Neural crest cell (in vitro differentiated cells): ENCODE results near the gene GMPPB. TPM values are rescaled to one million over a fixed set of nuclear protein-coding genes. Genes with fewer than 3 reads are reported as not detected.
"Not testable (repeated sequence)": the region's sequence is repeated elsewhere in the genome, so short reads cannot be mapped to it uniquely, and the experiment has no call there.

ENCODE experiments used
- DNase-seq: peaks from one replicate; pipeline ENCODE4 v3.0.0; 2021; ENCODE audit warnings: low read depth, mixed read lengths, low spot score
- H3K27ac Mint-ChIP-seq: one replicate; pipeline ENCODE4 v1.8.0; 2021; ENCODE audit warnings: mild to moderate bottlenecking, mixed read lengths; ENCODE audit not compliant: unreplicated experiment
- H3K27me3 Mint-ChIP-seq: 2 replicates; pipeline ENCODE4 v1.8.0; 2021; ENCODE audit warnings: low read depth, mild to moderate bottlenecking, mixed read lengths
- H3K36me3 Mint-ChIP-seq: 2 replicates; pipeline ENCODE4 v1.8.0; 2021; ENCODE audit warnings: low read depth, mild to moderate bottlenecking, mixed read lengths
- H3K4me1 Mint-ChIP-seq: 2 replicates; pipeline ENCODE4 v1.8.0; 2021; ENCODE audit warnings: mixed read lengths
- H3K4me3 Mint-ChIP-seq: one replicate; pipeline ENCODE4 v1.8.0; 2021; ENCODE audit warnings: mild to moderate bottlenecking, mixed read lengths
- H3K9me3 Mint-ChIP-seq: 2 replicates; pipeline ENCODE4 v1.8.0; 2021; ENCODE audit warnings: mixed read lengths
- total RNA-seq: library from RNA; stranded (reverse); gene quantifications from 2 replicates; pipeline ENCODE4 v1.2.1, GENCODE V29; 2021
- TF ChIP-seq, protein P1 (sequence below): fragments of 200-600 bp; sonication (generic); conservative IDR thresholded peaks from 2 replicates; pipeline ENCODE4 v1.5.0; 2021; ENCODE audit warnings: antibody characterized with exemption, mild to moderate bottlenecking

GMPPB gene
- total RNA-seq, 1 donor from 2014 or later = 46.1 TPM

DNA sequence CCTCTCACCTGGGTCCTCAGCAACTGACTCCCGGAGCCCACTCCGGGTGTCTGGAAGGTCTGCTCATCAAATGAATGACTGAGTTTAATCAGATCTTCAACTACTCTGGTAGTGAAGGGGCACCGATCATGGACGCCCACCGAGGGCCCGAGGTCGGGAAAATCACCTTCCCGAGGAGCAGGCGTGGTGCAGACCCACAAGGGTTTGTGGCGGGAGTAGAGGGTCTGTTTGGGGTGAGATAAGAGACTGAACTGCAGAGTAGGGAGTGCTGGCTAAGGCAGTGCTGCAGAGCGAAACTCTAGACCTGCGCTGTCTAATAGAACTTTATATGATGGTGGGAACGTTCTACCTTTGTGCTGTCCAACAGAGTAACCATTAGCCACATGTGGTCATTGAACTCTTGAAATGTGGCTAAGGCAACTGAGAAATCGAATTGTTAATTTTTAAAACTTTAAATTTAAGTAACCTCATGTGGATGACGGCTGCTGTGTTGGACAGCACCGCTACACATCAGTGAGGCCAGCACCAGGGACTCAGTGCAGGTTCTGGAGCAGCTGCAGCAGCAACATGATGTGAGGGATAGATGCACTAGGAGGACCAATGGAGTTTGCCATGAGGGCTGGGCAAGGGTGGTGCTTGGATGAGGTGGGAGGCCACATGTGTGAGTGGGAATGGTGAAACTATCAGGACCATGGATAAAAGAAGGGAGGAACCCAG lies 33.7 kb downstream of the GMPPB start:
- H3K4me3 Mint-ChIP-seq = peak overlapping the region; percentile 97
- H3K27me3 Mint-ChIP-seq = peaks cover 18% of the 10 kb centered on the region
- H3K9me3 Mint-ChIP-seq, DNase-seq, H3K36me3 Mint-ChIP-seq: not testable (repeated sequence)
- peak overlapping the region; percentile 50 for H3K27ac Mint-ChIP-seq
- H3K4me1 Mint-ChIP-seq = peaks cover 25% of the 10 kb centered on the region

DNA sequence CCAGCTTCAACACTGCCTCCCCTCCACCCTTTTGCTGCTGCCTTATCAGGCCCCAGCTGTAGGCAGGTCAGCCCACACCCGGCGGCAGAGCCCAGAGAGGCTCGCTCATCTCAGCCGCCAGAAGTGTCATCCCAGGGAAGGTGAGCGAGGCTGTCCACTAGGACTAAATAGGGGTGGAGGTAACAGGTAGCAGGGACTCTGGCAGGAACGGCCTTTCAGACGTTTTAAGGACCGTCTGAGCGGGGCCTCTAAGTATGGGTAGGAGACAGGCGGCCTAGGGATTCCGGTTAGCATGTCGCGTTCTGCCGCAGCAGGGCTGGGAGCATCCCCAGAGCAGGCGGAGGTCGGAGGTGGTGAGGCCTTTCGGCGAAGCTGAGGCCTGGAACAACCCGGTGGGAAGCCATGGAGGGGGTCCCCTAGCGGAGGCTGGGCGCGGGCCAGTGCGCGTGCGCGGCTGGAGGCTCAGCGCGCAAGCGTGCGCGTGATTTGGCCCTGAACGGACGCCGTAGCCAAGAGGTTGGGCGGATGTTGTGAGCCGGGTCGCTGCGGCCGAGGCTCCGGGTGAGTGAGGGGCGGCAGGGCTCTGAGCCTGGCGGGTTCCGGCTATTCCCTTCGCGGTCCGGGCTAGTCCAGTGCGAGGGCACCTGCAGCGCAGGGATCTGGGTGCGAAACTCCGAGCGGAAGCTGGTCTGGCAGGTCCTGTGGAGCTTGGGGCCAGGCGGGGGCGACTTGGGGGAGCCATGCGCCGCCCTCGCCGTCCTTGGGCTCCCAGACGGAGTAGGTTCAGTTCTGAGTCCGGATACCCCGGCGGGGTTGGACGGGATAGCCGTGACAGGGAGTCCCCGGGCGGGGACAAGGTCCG lies 34.5 kb downstream of the GMPPB start, which contains the start of the genes MST1 and RNF123:
TSS of gene MST1 (minus strand) at position 429 of the 862 bp plus-strand sequence. CDS start 783 bp downstream, outside the sequence.
TSS of gene RNF123 (plus strand) at position 512 of the 862 bp plus-strand sequence. CDS start 1,609 bp downstream, outside the sequence.
- H3K4me3 Mint-ChIP-seq = peak within 1 kb of the TSS; percentile 97
- TF ChIP-seq, protein P1, sequence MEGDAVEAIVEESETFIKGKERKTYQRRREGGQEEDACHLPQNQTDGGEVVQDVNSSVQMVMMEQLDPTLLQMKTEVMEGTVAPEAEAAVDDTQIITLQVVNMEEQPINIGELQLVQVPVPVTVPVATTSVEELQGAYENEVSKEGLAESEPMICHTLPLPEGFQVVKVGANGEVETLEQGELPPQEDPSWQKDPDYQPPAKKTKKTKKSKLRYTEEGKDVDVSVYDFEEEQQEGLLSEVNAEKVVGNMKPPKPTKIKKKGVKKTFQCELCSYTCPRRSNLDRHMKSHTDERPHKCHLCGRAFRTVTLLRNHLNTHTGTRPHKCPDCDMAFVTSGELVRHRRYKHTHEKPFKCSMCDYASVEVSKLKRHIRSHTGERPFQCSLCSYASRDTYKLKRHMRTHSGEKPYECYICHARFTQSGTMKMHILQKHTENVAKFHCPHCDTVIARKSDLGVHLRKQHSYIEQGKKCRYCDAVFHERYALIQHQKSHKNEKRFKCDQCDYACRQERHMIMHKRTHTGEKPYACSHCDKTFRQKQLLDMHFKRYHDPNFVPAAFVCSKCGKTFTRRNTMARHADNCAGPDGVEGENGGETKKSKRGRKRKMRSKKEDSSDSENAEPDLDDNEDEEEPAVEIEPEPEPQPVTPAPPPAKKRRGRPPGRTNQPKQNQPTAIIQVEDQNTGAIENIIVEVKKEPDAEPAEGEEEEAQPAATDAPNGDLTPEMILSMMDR = peak; percentile 50
- H3K27ac Mint-ChIP-seq = peak within 1 kb of the TSS; percentile 98
- peaks cover 25% of the 10 kb centered on the region for H3K4me1 Mint-ChIP-seq
- peaks cover 18% of the 10 kb centered on the region for H3K27me3 Mint-ChIP-seq
- no peaks in the 10 kb centered on the region for H3K9me3 Mint-ChIP-seq
- H3K36me3 Mint-ChIP-seq = no peaks in the 10 kb centered on the region
- DNase-seq = peak; percentile 96

DNA sequence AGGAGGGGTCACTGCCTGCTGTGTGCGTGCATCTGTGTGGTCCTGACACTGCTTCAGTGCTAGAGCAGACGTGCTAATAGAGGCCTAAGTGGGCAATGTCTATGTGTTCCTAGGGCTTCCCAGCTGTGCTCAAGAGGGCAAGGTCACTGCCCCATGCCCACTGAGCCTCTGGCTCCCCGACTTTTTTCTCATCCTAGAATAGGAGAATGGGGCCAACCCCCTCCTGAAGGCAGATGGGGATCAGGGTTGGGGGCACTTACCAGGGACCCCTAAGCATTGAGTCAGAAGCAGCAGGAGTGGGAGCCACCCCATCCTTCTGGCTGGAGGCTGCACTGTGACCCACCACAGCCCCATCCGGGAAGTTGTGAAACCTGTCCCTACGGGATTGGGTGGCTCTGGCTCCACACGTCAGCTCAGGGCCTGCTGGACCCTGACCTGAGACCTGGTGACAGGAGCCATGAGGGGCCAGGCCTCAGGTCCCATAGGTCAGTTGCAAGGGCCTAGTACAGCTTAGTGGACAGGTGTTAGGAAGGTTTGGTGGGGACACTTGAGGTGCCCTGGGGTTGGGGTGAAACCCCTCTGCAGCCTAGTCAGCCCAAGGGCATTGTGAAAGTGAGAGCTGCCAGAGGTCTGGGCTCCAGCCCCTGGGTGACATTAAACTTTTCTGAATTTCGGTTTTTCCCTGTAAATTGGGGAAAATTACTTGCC lies 35.3 kb downstream of the GMPPB start:
- Mint-ChIP-seq H3K27ac (peak overlapping the region; percentile 75), H3K4me3 (peak overlapping the region; percentile 97), H3K4me1 (peaks cover 25% of the 10 kb centered on the region), H3K27me3 (peaks cover 18% of the 10 kb centered on the region)
- H3K9me3 Mint-ChIP-seq, DNase-seq, H3K36me3 Mint-ChIP-seq: not testable (repeated sequence)

DNA sequence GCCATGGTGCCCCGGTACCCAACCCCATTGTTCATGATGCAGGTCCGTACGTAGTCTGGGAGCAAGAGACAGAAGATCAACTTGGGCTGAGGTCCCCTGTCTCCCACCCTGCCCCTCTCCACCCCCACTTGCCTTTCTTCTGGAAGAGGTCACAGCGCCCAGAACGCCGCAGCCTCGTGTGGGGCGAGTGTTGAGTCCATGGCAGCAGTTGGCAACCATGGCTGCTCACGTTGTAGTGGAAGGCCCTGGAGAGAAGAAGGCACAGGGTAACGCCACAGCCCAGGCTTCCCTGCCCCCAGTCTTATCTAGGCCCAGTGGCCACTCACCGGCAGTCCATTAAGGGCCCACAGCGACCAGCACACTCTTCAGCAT lies 36.3 kb downstream of the GMPPB start:
- Mint-ChIP-seq H3K4me3 (peak overlapping the region; percentile 86), H3K27me3 (peaks cover 18% of the 10 kb centered on the region), H3K4me1 (peaks cover 25% of the 10 kb centered on the region)
- not testable (repeated sequence) for DNase-seq, H3K27ac Mint-ChIP-seq, H3K36me3 Mint-ChIP-seq, H3K9me3 Mint-ChIP-seq

DNA sequence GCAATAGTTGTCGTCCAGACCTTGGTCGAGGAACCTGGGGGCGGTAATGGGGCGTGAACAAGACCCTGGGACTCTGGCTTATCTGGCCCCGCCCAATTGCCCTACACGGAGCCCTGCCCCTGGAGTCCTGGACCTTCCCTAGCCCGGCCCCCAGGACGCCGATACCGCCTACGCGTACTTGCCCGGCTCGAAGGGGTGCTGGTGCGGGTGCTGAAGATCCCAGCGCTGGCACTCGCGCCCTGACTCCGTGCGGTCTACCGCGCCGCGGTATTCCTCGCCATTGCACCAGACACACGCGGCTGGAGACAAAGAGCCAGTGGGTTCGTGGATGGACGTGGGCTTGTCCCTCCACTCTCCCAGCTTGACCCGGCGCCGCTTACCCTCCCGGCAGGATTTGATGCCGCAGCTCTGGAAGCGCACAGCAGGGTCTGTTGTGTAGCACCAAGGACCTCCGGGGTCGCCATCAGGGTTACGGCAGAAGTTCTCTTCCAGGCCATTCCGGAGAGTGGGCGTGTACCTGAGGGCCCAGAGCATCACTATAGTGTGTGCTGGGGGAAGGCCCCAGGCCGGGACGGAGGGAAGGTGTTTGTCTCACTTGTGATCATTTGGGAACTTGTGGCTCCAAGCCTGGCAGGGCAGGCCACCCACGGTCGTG lies 36.9 kb downstream of the GMPPB start:
- not testable (repeated sequence) for H3K36me3 Mint-ChIP-seq, H3K9me3 Mint-ChIP-seq
- Mint-ChIP-seq H3K27me3 (peaks cover 18% of the 10 kb centered on the region), H3K4me1 (peaks cover 25% of the 10 kb centered on the region), H3K27ac (peak overlapping the region; percentile 90), H3K4me3 (peak overlapping the region; percentile 86)
- DNase-seq = peak; percentile 60

DNA sequence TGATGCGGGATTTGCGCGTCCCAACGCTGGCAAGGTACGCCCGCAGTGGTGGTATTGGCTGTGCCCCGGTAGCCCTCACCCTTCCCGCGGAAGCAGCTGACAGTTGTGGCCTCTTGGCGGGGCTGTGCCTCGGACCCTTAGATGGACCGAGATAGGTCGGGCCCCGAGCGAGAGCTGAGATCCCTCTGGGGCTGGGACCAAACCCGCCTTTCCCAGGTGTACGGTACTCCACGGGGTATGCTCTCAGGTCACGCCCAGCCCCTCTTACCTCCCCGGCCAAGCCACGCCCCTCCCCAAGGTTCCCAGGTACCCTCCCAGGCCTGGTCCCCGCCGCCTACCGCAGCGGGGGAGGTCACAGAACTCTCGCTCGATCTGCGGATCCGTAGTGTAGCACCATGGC lies 37.4 kb downstream of the GMPPB start:
- Mint-ChIP-seq H3K4me3 (peak overlapping the region; percentile 86), H3K27me3 (peaks cover 18% of the 10 kb centered on the region), H3K4me1 (peaks cover 25% of the 10 kb centered on the region)
- not testable (repeated sequence) for DNase-seq, H3K36me3 Mint-ChIP-seq, H3K27ac Mint-ChIP-seq, H3K9me3 Mint-ChIP-seq

DNA sequence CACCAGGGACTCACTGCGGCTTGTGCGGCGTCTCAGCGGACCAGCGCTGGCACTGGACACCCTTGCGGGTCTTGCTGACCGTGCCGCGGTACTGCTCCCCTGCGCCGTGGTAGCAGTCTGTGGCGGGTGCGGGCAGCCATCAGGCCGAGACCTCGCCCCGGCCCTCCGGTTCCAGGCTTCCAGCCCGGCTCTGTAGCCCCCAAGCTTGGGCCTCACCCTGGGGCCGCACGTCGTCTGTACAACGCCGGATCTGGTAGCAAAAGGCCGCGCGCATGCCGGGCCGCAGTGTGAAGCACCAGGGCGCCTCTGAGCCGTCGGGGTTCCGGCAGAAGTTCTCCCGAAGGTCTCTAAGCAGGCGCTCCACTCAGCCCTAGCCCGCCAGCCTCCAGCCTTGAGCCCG lies 37.9 kb downstream of the GMPPB start:
- H3K4me3 Mint-ChIP-seq, H3K36me3 Mint-ChIP-seq, H3K9me3 Mint-ChIP-seq, DNase-seq, H3K27ac Mint-ChIP-seq: not testable (repeated sequence)
- peaks cover 25% of the 10 kb centered on the region for H3K4me1 Mint-ChIP-seq
- H3K27me3 Mint-ChIP-seq = peaks cover 18% of the 10 kb centered on the region

DNA sequence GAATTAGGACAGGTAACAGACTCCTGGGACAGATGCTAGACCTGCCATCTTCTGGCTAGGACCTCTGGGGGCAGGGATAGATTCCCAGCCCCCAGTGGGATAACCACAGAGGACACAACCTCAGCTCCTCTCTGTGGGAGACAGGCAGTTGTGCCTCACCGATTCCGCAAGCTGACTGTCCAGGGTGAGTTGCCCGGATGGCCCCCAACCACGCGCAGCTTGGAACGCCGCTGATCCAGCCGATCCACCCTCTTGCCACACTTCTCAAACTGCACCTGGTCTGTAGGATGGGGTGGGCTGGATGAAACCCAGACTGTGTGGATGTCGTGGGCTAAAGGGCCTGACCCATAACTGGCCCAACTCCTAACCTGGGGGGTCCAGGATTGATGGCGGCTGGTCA lies 38.6 kb downstream of the GMPPB start:
- DNase-seq, H3K36me3 Mint-ChIP-seq, H3K9me3 Mint-ChIP-seq, H3K27ac Mint-ChIP-seq: not testable (repeated sequence)
- Mint-ChIP-seq H3K4me1 (peaks cover 20% of the 10 kb centered on the region), H3K27me3 (peaks cover 18% of the 10 kb centered on the region), H3K4me3 (peak overlapping the region; percentile 49)

DNA sequence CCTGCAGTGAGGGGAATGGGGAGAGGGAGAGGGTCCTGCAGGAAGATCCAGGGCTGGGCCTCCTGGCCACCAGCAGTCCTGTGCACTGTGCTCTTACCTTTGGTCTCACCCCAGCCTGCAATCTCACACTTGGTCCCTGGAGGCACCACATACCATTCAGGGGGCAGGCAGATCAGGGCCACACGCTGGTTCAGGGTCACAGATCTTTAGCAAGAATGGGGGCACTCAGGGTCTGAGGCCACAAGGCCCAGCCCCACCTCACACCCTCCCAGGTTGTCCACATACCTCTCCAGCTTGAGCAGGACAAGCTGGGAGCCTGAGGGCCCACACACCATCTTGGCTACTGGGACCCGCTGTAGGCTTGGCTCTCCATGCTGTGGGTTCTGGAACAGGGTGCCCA lies 39.3 kb downstream of the GMPPB start:
- H3K36me3 Mint-ChIP-seq, H3K4me3 Mint-ChIP-seq, H3K9me3 Mint-ChIP-seq, DNase-seq, H3K27ac Mint-ChIP-seq: not testable (repeated sequence)
- peaks cover 18% of the 10 kb centered on the region for H3K27me3 Mint-ChIP-seq
- H3K4me1 Mint-ChIP-seq = peaks cover 14% of the 10 kb centered on the region
